GM12892 (cell line): ENCODE data around the gene SLC25A45.

Experiments
- POLR2A ChIP-seq: IDR thresholded peaks from 2 replicates; pipeline ENCODE4 v1.6.1; 2011; ENCODE audit warnings: low read depth, low read length, control low read depth
- POLR2AphosphoS5 ChIP-seq: IDR thresholded peaks from 2 replicates; pipeline ENCODE4 v1.6.1; 2011; ENCODE audit warnings: low read depth, low read length, control low read depth
- TAF1 ChIP-seq: IDR thresholded peaks from 2 replicates; pipeline ENCODE4 v1.6.1; 2011; ENCODE audit warnings: low read depth, mild to moderate bottlenecking, control low read depth, low read length, borderline replicate concordance

DNA sequence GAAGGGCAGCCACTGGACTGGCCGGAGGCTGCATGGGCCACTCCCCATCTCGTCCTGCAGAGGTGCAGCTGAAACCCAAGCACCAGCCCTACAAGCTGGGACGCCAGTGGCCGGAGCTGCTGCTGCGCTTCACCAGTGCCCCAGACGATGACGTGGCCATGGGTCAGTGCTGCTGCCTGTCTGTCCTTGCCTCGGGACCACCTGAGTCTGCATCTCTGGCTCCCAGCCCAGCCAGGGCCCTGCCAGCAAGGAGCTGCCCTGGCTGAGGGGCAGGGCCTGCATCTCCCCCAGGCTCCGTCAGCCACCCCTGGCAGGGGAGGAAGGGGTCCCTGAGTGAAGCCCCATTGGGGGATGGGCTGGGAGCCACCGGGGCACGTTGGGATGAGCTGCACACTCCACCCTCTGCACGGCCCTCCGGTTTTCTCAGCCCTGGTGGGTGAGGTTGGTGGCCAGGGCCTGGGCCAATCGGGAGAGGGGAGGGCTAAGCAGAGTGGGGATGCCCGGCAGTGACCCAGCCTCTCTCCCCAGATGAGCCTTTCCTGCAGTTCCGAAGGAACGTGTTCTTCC lies 11.2 kb upstream of the SLC25A45 start:
- TF ChIP-seq POLR2A, result no peak
- TF ChIP-seq POLR2AphosphoS5, result no peak
- no peak for TF ChIP-seq TAF1
